GM23338 (cell line): ENCODE data around the gene SCGB1A1. TPM values are rescaled to one million over a fixed set of nuclear protein-coding genes. Genes with fewer than 3 reads are reported as not detected.

Experiments used
- ATAC-seq: fragments of 200-7000 bp; cut with Tn5 transposase; 3 replicates; pipeline ENCODE4 v1.9.1; 2020
- DNase-seq: peaks from one replicate; pipeline ENCODE4 v3.0.0-alpha.2; 2015; ENCODE audit warnings: low spot score
- H2AFZ ChIP-seq: fragments of 200-600 bp; sonication (generic); 2 replicates; pipeline ENCODE4 v1.8.0; 2016; ENCODE audit warnings: antibody characterized with exemption, mild to moderate bottlenecking, moderate library complexity
- H3F3A ChIP-seq: fragments of 200-600 bp; sonication (generic); replicated peaks from 2 replicates; pipeline ENCODE4 v1.8.0; 2017; ENCODE audit warnings: antibody characterized with exemption, mixed run types, low read depth
- H3K27ac ChIP-seq: fragments of 200-600 bp; sonication (generic); 2 replicates; pipeline ENCODE4 v1.6.1; 2016; ENCODE audit warnings: low read depth
- H3K27me3 ChIP-seq: fragments of 200-600 bp; sonication (generic); 2 replicates; pipeline ENCODE4 v1.8.0; 2016; ENCODE audit warnings: mild to moderate bottlenecking, mixed run types, moderate library complexity; ENCODE audit not compliant: insufficient read depth
- H3K36me3 ChIP-seq: fragments of 200-600 bp; sonication (generic); 2 replicates; pipeline ENCODE4 v1.8.0; 2016; ENCODE audit warnings: mild to moderate bottlenecking; ENCODE audit not compliant: insufficient read depth
- H3K4me1 ChIP-seq: fragments of 200-600 bp; sonication (generic); 2 replicates; pipeline ENCODE4 v1.8.0; 2016; ENCODE audit warnings: mild to moderate bottlenecking, moderate library complexity; ENCODE audit not compliant: insufficient read depth
- H3K4me2 ChIP-seq: fragments of 200-600 bp; sonication (generic); 2 replicates; pipeline ENCODE4 v1.7.1; 2017; ENCODE audit warnings: mixed run types
- H3K4me3 ChIP-seq: fragments of 200-600 bp; sonication (generic); 2 replicates; pipeline ENCODE4 v1.6.1; 2016; ENCODE audit warnings: mixed run types
- H3K79me2 ChIP-seq: fragments of 200-600 bp; sonication (generic); replicated peaks from 2 replicates; pipeline ENCODE4 v1.8.0; 2017; ENCODE audit warnings: mild to moderate bottlenecking; ENCODE audit not compliant: insufficient read depth
- H3K9me2 ChIP-seq: fragments of 200-600 bp; sonication (generic); 2 replicates; pipeline ENCODE4 v1.8.0; 2017; ENCODE audit not compliant: insufficient read depth
- H4K20me1 ChIP-seq: fragments of 200-600 bp; sonication (generic); replicated peaks from 2 replicates; pipeline ENCODE4 v1.8.0; 2017; ENCODE audit warnings: mild to moderate bottlenecking; ENCODE audit not compliant: insufficient read depth
- H3K27ac Mint-ChIP-seq: 2 replicates; pipeline ENCODE4 v1.8.0; 2020; ENCODE audit warnings: inconsistent platforms, mild to moderate bottlenecking, moderate library complexity, mixed read lengths
- H3K27me3 Mint-ChIP-seq: 3 replicates; pipeline ENCODE4 v1.8.0; 2022; ENCODE audit warnings: low read depth, mild to moderate bottlenecking, moderate library complexity, mixed read lengths, inconsistent platforms; ENCODE audit not compliant: insufficient read depth, poor library complexity
- H3K36me3 Mint-ChIP-seq: 3 replicates; pipeline ENCODE4 v1.8.0; 2021; ENCODE audit warnings: low read depth, mild to moderate bottlenecking, inconsistent platforms, moderate library complexity, mixed read lengths
- H3K4me1 Mint-ChIP-seq: 3 replicates; pipeline ENCODE4 v1.8.0; 2020; ENCODE audit warnings: mild to moderate bottlenecking, inconsistent platforms, mixed read lengths
- H3K4me3 Mint-ChIP-seq: 3 replicates; pipeline ENCODE4 v1.8.0; 2021; ENCODE audit warnings: moderate library complexity, mild to moderate bottlenecking, inconsistent platforms, mixed read lengths
- H3K9me3 Mint-ChIP-seq: 3 replicates; pipeline ENCODE4 v1.8.0; 2020; ENCODE audit warnings: moderate library complexity, mild to moderate bottlenecking, inconsistent platforms, mixed read lengths
- CREB1 ChIP-seq: fragments of 250-450 bp; sonication (Bioruptor Pico); IDR thresholded peaks from 2 replicates; pipeline ENCODE4 v1.5.0; 2020; ENCODE audit warnings: low read depth, mild to moderate bottlenecking, moderate library complexity
- CTCF ChIP-seq, 2 experiments: fragments of 200-600 bp in 1 of 2; sonication (generic) in 1 of 2; conservative IDR thresholded peaks; 2 replicates each; pipeline versions ENCODE4 v1.5.1 to v1.6.1; 2016 to 2017; ENCODE audit warnings: antibody characterized with exemption in 2 of 2, low read depth in 2 of 2, mild to moderate bottlenecking in 2 of 2, moderate library complexity in 1 of 2
- ETS1 ChIP-seq: IDR thresholded peaks from 2 replicates; pipeline ENCODE4 v1.6.1; 2016; ENCODE audit warnings: antibody characterized with exemption
- JUNB ChIP-seq: IDR thresholded peaks from one replicate; pipeline ENCODE4 v1.6.1; 2016; ENCODE audit warnings: antibody characterized with exemption; ENCODE audit not compliant: unreplicated experiment
- REST ChIP-seq: IDR thresholded peaks from one replicate; pipeline ENCODE4 v1.6.1; 2018; ENCODE audit warnings: antibody characterized with exemption; ENCODE audit not compliant: unreplicated experiment
- STAT1 ChIP-seq: IDR thresholded peaks from one replicate; pipeline ENCODE4 v1.6.1; 2016; ENCODE audit warnings: antibody characterized with exemption; ENCODE audit not compliant: unreplicated experiment
- ZNF114 ChIP-seq: fragments of 250-450 bp; sonication (Bioruptor Pico); IDR thresholded peaks from 2 replicates; pipeline ENCODE4 v1.5.0; 2020; ENCODE audit warnings: mild to moderate bottlenecking, moderate library complexity
- polyA plus RNA-seq: library from polyadenylated mRNA; unstranded; fragments of >200 nt; fragmentation: Nextera tagmentation; extraction: Ambion mirVana; gene quantifications from 2 replicates; pipeline ENCODE4 v1.2.1, GENCODE V29; 2016
- total RNA-seq: library from RNA; depleted of rRNA; stranded (reverse); fragments of >200 nt; shearing (Covaris generic); gene quantifications from 2 replicates; pipeline ENCODE4 v1.2.3, GENCODE V29; 2014

Gene SCGB1A1
- total and polyA plus RNA-seq, 2 experiments from 2014 or later: not detected

- H3K4me3 ChIP-seq: peak overlapping the region; percentile 43
- DNase-seq (peak; percentile 89), ATAC-seq (peak; percentile 78)
- peaks cover 4% of the 10 kb centered on the region for H3K4me1 ChIP-seq
- Mint-ChIP-seq H3K9me3 (no peaks in the 10 kb centered on the region), H3K4me3 (peak overlapping the region; percentile 66), H3K27ac (no peak overlapping the region; the same call in 1 of the 2 replicates), H3K36me3 (no peaks in the 10 kb centered on the region), H3K27me3 (peaks cover 6% of the 10 kb centered on the region), H3K4me1 (peaks cover 27% of the 10 kb centered on the region)
- no peak for TF ChIP-seq ZNF114 (CRISPR knock-in tag)
- peak; percentile 86 to 92 for TF ChIP-seq CTCF (conservative IDR thresholded peaks at IDR 0.05; ENCODE audit: low read depth in 2 of 2)
- TF ChIP-seq ETS1: no peak
- no peak for TF ChIP-seq JUNB
- no peaks in the 10 kb centered on the region for H3F3A ChIP-seq
- no peaks in the 10 kb centered on the region for H3K36me3 ChIP-seq
- H3K9me2 ChIP-seq: no peaks in the 10 kb centered on the region
- peak overlapping the region; percentile 74 for H3K4me2 ChIP-seq
- H3K27me3 ChIP-seq: no peaks in the 10 kb centered on the region
- H3K79me2 ChIP-seq: no peaks in the 10 kb centered on the region
- no peaks in the 10 kb centered on the region; the same call in 1 of the 2 replicates for H4K20me1 ChIP-seq
- peak overlapping the region; percentile 75; the same call in 1 of the 2 replicates for H2AFZ ChIP-seq
- no peak overlapping the region for H3K27ac ChIP-seq
These were observed 23.9 kb upstream of the SCGB1A1 start for GRCh38 chr11:62394825-62395538.

GRCh38 chr11:62395885-62396551 is 22.8 kb upstream of the SCGB1A1 start:
- Histone ChIP-seq H4K20me1 (no peaks in the 10 kb centered on the region), H3K79me2 (no peaks in the 10 kb centered on the region), H3F3A (no peaks in the 10 kb centered on the region), H3K4me3 (no peak overlapping the region), H3K4me1 (peaks cover 4% of the 10 kb centered on the region), H3K27ac (no peak overlapping the region), H3K4me2 (no peak overlapping the region), H3K27me3 (no peaks in the 10 kb centered on the region), H2AFZ (no peak overlapping the region), H3K36me3 (no peaks in the 10 kb centered on the region), H3K9me2 (no peaks in the 10 kb centered on the region)
- no peaks in the 10 kb centered on the region for H3K9me3 Mint-ChIP-seq
- H3K27ac Mint-ChIP-seq: no peak overlapping the region
- H3K36me3 Mint-ChIP-seq: no peaks in the 10 kb centered on the region
- H3K4me1 Mint-ChIP-seq: peaks cover 27% of the 10 kb centered on the region
- DNase-seq (no peak), ATAC-seq (peak; percentile 13; the same call in 1 of the 3 replicates)
- H3K27me3 Mint-ChIP-seq: peaks cover 6% of the 10 kb centered on the region
- TF ChIP-seq STAT1: no peak
- TF ChIP-seq REST: no peak
- TF ChIP-seq ETS1: no peak
- no peak for TF ChIP-seq CREB1 (CRISPR knock-in tag)
- no peak for TF ChIP-seq ZNF114 (CRISPR knock-in tag)
- H3K4me3 Mint-ChIP-seq: no peak overlapping the region
